HepG2 (cell line): Measurements from ENCODE around the gene FAM222A. TPM values are rescaled to one million over a fixed set of nuclear protein-coding genes. Genes with fewer than 3 reads are reported as not detected.

Experiments used
- ARID3A ChIP-seq: IDR thresholded peaks from 2 replicates; pipeline ENCODE4 v1.6.1; 2012; ENCODE audit warnings: low read depth, low read length, improper control_type of control experiment
- CHD2 ChIP-seq: IDR thresholded peaks from 2 replicates; pipeline ENCODE4 v1.6.1; 2011; ENCODE audit warnings: low read depth, low read length, improper control_type of control experiment
- HNF1A ChIP-seq, 2 experiments: sonication (generic) in 1 of 2; formaldehyde crosslinking in 1 of 2; IDR thresholded peaks; 2 replicates each; pipeline versions ENCODE4 v1.4.0 to v1.6.1; 2016 to 2020; ENCODE audit warnings: borderline replicate concordance in 1 of 2, low read depth in 1 of 2, mild to moderate bottlenecking in 1 of 2, missing genetic modification reagents in 1 of 2
- KMT2B ChIP-seq: IDR thresholded peaks from 2 replicates; pipeline ENCODE4 v1.6.1; 2016; ENCODE audit warnings: missing genetic modification reagents, missing compliant biosample characterization
- NFKBIZ ChIP-seq: IDR thresholded peaks from 2 replicates; pipeline ENCODE4 v1.6.1; 2018; ENCODE audit warnings: missing genetic modification reagents, missing compliant biosample characterization
- PAWR ChIP-seq: sonication (generic); formaldehyde crosslinking; IDR thresholded peaks from 2 replicates; pipeline ENCODE4 v1.4.0; 2020; ENCODE audit warnings: missing genetic modification reagents, mild to moderate bottlenecking, borderline replicate concordance
- RNF2 ChIP-seq: fragments of 450-650 bp; conservative IDR thresholded peaks from 2 replicates; pipeline ENCODE4 v1.6.1; 2016; ENCODE audit warnings: low read depth
- ZBTB26 ChIP-seq: IDR thresholded peaks from 2 replicates; pipeline ENCODE4 v1.6.1; 2016; ENCODE audit warnings: missing compliant biosample characterization, missing genetic modification reagents, borderline replicate concordance
- ZNF318 ChIP-seq: sonication (generic); formaldehyde crosslinking; IDR thresholded peaks from 2 replicates; pipeline ENCODE4 v1.4.0; 2020; ENCODE audit warnings: mild to moderate bottlenecking, missing genetic modification reagents
- ZNF782 ChIP-seq: sonication (generic); formaldehyde crosslinking; IDR thresholded peaks from 2 replicates; pipeline ENCODE4 v1.4.0; 2020; ENCODE audit warnings: missing genetic modification reagents, mild to moderate bottlenecking, borderline replicate concordance
- polyA plus RNA-seq, 8 experiments: library from polyadenylated mRNA; depleted of rRNA in 3 of 8; stranded (reverse) in 7 of 8; unstranded in 1 of 8; fragments of >200 nt; fragmentation: Illumina TruSeq in 4 of 8; extraction: Trizol in 4 of 8; gene quantifications; 2 replicates each; pipeline versions ENCODE4 v1.2.1 to v1.2.3, GENCODE V29; 2011 to 2016; ENCODE audit warnings: low read depth in 4 of 8, missing spikeins in 1 of 8, mixed read lengths in 1 of 8; ENCODE audit not compliant: insufficient read depth in 1 of 8
- total RNA-seq, 5 experiments: library from RNA; depleted of rRNA; stranded (reverse); fragments of >200 nt; fragmentation: Illumina TruSeq; extraction: Trizol; gene quantifications; 2 replicates each; pipeline ENCODE4 v1.2.3, GENCODE V29; 2016; ENCODE audit warnings: low read depth in 1 of 5

Gene FAM222A
- total and polyA plus RNA-seq, 2 of the 13 experiments (the other 11 are each of a cell fraction or from before 2014, with no cell fraction given) = 2.7 to 9.6 TPM

- TF ChIP-seq HNF1A (IDR thresholded peaks at IDR 0.05; ENCODE audit: low read depth) = no peak
- TF ChIP-seq HNF1A (CRISPR knock-in tag; IDR thresholded peaks at IDR 0.05; ENCODE audit: borderline replicate concordance) = no peak
- TF ChIP-seq ZNF318 (CRISPR knock-in tag) = no peak
- 0 out of 2 replicates have a peak, but pooled peaks have one; percentile 21 for TF ChIP-seq KMT2B
- TF ChIP-seq NFKBIZ (CRISPR knock-in tag) = no peak
- TF ChIP-seq RNF2 = no peak
- no peak for TF ChIP-seq ARID3A
- TF ChIP-seq ZNF782 (CRISPR knock-in tag) = no peak
- 0 out of 2 replicates have a peak, but pooled peaks have one; percentile 27 for TF ChIP-seq ZBTB26 (CRISPR knock-in tag)
- TF ChIP-seq PAWR (CRISPR knock-in tag) = no peak
- no peak for TF ChIP-seq CHD2
Measured at GRCh38 chr12:109775172-109775881, 61.7 kb downstream of the FAM222A start (continued).
